PFSK-1 (cell line): ENCODE results near the gene AP2M1.

Source experiments
- FOXP2 ChIP-seq: optimal IDR thresholded peaks from 2 replicates; pipeline ENCODE3; 2011; ENCODE audit warnings: borderline replicate concordance, control low read depth, inconsistent platforms; ENCODE audit not compliant: insufficient read depth; ENCODE audit errors: extremely low read length, extremely low read depth
- POLR2AphosphoS5 ChIP-seq: IDR thresholded peaks from 2 replicates; pipeline ENCODE4 v1.6.1; 2012; ENCODE audit warnings: low read depth, mild to moderate bottlenecking, control low read depth, low read length, moderate library complexity
- SIN3A ChIP-seq: IDR thresholded peaks from 2 replicates; pipeline ENCODE4 v1.6.1; 2012; ENCODE audit warnings: mild to moderate bottlenecking, low read length, moderate library complexity, borderline replicate concordance; ENCODE audit not compliant: insufficient read depth
- TAF1 ChIP-seq: IDR thresholded peaks from 2 replicates; pipeline ENCODE4 v1.6.1; 2012; ENCODE audit warnings: low read length, control low read depth, borderline replicate concordance; ENCODE audit not compliant: insufficient read depth
- TF ChIP-seq, protein P1 (sequence below), 2 experiments: IDR thresholded peaks; 2 replicates each; pipeline versions ENCODE4 v1.6.1 to v1.8.0; 2011 to 2012; ENCODE audit warnings: low read depth in 2 of 2, low read length in 2 of 2, control low read depth in 1 of 2, inconsistent platforms in 1 of 2, mild to moderate bottlenecking in 1 of 2, moderate library complexity in 1 of 2; ENCODE audit not compliant: insufficient read depth in 1 of 2

The AP2M1 gene

GRCh38 chr3:184134746-184135148 lies 39.9 kb upstream of the AP2M1 start:
- no peak for TF ChIP-seq SIN3A
- no peak for TF ChIP-seq FOXP2
- TF ChIP-seq, protein P1, sequence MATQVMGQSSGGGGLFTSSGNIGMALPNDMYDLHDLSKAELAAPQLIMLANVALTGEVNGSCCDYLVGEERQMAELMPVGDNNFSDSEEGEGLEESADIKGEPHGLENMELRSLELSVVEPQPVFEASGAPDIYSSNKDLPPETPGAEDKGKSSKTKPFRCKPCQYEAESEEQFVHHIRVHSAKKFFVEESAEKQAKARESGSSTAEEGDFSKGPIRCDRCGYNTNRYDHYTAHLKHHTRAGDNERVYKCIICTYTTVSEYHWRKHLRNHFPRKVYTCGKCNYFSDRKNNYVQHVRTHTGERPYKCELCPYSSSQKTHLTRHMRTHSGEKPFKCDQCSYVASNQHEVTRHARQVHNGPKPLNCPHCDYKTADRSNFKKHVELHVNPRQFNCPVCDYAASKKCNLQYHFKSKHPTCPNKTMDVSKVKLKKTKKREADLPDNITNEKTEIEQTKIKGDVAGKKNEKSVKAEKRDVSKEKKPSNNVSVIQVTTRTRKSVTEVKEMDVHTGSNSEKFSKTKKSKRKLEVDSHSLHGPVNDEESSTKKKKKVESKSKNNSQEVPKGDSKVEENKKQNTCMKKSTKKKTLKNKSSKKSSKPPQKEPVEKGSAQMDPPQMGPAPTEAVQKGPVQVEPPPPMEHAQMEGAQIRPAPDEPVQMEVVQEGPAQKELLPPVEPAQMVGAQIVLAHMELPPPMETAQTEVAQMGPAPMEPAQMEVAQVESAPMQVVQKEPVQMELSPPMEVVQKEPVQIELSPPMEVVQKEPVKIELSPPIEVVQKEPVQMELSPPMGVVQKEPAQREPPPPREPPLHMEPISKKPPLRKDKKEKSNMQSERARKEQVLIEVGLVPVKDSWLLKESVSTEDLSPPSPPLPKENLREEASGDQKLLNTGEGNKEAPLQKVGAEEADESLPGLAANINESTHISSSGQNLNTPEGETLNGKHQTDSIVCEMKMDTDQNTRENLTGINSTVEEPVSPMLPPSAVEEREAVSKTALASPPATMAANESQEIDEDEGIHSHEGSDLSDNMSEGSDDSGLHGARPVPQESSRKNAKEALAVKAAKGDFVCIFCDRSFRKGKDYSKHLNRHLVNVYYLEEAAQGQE (IDR thresholded peaks at IDR 0.05; ENCODE audit: insufficient read depth in 1 of 2, low read depth in 2 of 2, low read length in 2 of 2): no peak
- no peak for TF ChIP-seq POLR2AphosphoS5
- TF ChIP-seq TAF1: no peak

DNA sequence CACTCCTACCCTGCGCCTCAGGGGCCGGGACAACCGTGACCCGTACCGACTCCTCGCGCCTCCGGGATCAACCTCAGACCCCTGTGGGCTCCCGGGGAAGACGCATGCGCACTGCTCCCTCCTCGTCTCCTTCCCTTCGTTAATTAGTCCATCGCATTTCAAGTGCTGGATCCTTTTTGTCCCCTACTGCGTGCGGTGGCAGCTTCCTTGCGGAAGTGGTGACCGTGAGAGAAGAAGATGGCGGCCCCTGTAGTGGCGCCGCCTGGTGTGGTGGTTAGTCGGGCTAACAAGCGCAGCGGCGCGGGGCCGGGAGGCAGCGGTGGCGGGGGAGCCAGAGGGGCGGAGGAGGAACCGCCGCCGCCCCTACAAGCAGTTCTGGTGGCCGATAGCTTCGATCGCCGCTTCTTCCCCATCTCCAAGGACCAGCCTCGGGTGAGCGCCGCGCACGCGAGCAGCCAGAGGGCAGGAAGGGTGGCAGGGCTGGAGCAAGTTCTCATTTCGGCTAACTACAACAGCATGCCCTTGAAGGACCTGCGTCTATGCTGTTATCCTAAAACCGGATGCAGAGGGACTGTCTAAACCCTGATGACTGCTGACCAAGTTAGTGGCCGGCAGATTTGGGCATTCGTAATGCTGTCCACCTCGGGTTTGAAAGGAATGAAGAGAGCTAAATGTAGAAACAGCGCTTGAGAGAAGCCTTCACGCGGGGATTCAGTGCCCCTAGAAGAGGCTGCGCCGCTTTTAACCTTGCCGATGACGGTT lies 39.3 kb upstream of the AP2M1 start, which contains the start of gene EIF2B5:
Gene EIF2B5, plus strand, starts transcription at position 210 of the 762 bp plus-strand sequence. Its CDS starts 28 bp downstream, at position 238.
- TF ChIP-seq TAF1 (peak; percentile 79; the same call in 1 of the 2 replicates), SIN3A (peak; percentile 85; the same call in 1 of the 2 replicates), FOXP2 (no peak), POLR2AphosphoS5 (peak; percentile 85)
- TF ChIP-seq, protein P1 (IDR thresholded peaks at IDR 0.05; ENCODE audit: insufficient read depth in 1 of 2, low read depth in 2 of 2, low read length in 2 of 2): peak; percentile 39 to 73; a peak in 1 of 4 replicates

DNA sequence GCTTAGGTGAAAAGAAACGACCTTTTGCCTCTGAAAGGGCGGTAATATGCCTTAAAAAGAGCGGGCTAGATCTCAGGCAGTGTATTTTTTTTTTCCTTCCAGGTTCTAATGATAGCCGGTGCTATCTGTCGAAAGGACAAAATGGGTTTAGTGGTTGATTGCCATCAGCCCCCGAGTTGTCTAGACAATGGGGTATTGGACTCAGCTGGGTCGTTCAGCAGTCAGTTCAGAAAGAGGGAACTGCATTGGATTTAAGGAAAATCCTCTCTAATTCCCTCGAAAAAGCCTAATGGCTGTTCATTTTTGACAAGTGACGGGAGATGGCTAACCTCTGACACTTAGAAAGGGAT lies 38.8 kb upstream of the AP2M1 start:
- TF ChIP-seq SIN3A (no peak), POLR2AphosphoS5 (no peak), TAF1 (no peak), FOXP2 (no peak)
- TF ChIP-seq, protein P1 (IDR thresholded peaks at IDR 0.05; ENCODE audit: insufficient read depth in 1 of 2, low read depth in 2 of 2, low read length in 2 of 2): no peak

DNA sequence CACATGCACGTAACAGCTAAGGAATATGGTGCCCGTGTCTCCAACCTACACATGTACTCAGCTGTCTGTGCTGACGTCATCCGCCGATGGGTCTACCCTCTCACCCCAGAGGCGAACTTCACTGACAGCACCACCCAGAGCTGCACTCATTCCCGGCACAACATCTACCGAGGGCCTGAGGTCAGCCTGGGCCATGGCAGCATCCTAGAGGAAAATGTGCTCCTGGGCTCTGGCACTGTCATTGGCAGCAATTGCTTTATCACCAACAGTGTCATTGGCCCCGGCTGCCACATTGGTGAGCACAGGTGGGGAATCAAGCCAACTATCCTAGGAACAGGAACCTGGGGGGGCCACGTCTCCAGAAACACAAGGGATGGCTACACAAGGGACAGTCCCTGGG lies 34.2 kb upstream of the AP2M1 start:
- TF ChIP-seq SIN3A (no peak), POLR2AphosphoS5 (no peak), FOXP2 (no peak), TAF1 (no peak)
- TF ChIP-seq, protein P1 (IDR thresholded peaks at IDR 0.05; ENCODE audit: insufficient read depth in 1 of 2, low read depth in 2 of 2, low read length in 2 of 2): no peak
